Pancreas (tissue), 10 donors: ENCODE data around the gene PPDPF. TPM values are rescaled to one million over a fixed set of nuclear protein-coding genes. Genes with fewer than 3 reads are reported as not detected.

Source experiments
- ATAC-seq, 4 donors: fragments of 200-7000 bp; cut with Tn5 transposase; one replicate each; pipeline versions ENCODE4 v1.8.0 to v1.9.1; 2020; ENCODE audit warnings: mild to moderate bottlenecking in 4 of 4, moderate library complexity in 4 of 4
- DNase-seq, 6 donors: peaks; one replicate each; pipeline ENCODE4 v3.0.0-alpha.2; 2020
- FAIRE-seq: peaks from 2 replicates; lab custom pipeline; 2012; peaks lifted over from hg19 to GRCh38; lab: Jason Lieb, UNC
- H3K27ac ChIP-seq, 4 donors: fragments of 200-600 bp; sonication (generic); 1 replicate in 3 of 4; 2 replicates in 1 of 4; pipeline versions ENCODE4 v1.5.0 to v1.8.0; 2020
- H3K27me3 ChIP-seq, 4 donors: fragments of 200-600 bp; one replicate each; pipeline ENCODE4 v1.8.0; 2021
- H3K36me3 ChIP-seq, 3 donors: fragments of 200-600 bp; sonication (generic) in 1 of 3; one replicate each; pipeline versions ENCODE4 v1.5.0 to v1.8.0; 2020 to 2021
- H3K4me1 ChIP-seq, 3 donors: fragments of 200-600 bp; one replicate each; pipeline ENCODE4 v1.8.0; 2021
- H3K4me3 ChIP-seq, 4 donors: fragments of 200-600 bp; sonication (generic) in 2 of 4; one replicate each; pipeline versions ENCODE4 v1.5.0 to v1.8.0; 2020 to 2021
- H3K9me3 ChIP-seq, 4 donors: fragments of 200-600 bp; one replicate each; pipeline ENCODE4 v1.8.0; 2021
- CTCF ChIP-seq, 4 donors: fragments of 200-600 bp; sonication (generic) in 3 of 4; IDR thresholded peaks; one replicate each; pipeline versions ENCODE4 v1.5.0 to v1.8.0; 2021; ENCODE audit warnings: antibody characterized with exemption in 4 of 4
- WGBS, 2 donors: extraction: QIAGEN DNeasy Blood & Tissue Kit; methylation state at CpG; one replicate each; pipeline ENCODE4 v1.1.7; 2013; 5-methylcytosine and 5-hydroxymethylcytosine counted together
- intact Hi-C, 3 donors: fragments of 100-400 bp; cut with DNase I; formaldehyde crosslinking; loops; one replicate each; pipeline versions ENCODE4 v1.11.1 to v1.14.2; 2022
- polyA plus RNA-seq, 2 donors: library from polyadenylated mRNA; stranded (reverse); fragments of 200-250 nt; gene quantifications; one replicate each; pipeline ENCODE4 v1.2.3, GENCODE V29; 2013
- total RNA-seq, 6 donors: library from RNA; stranded (reverse); fragmentation: NEBNext Ultra II Directional in 4 of 6; extraction: Animal tissue kit (Norgen Biotek cat#: 25700) in 4 of 6; gene quantifications; one replicate each; pipeline versions ENCODE4 v1.2.1 to v1.2.4, GENCODE V29; 2021 to 2023
- donor health status: healthy with polysubstance abuse.
- donor health status: DM: no; HTN: no; CAD: no; lungs with moderate emphysema.
- donor health status: DM: no; HTN: no; CAD: no.
- donor health status: control.
- donor health status: control.
- donor health status: Bipolar disorder and iron deficiency.
- donor health status: DM: yes; HTN: yes; CAD: no.
- donor health status: DM: no; HTN: no; CAD: no.
- donor health status: DM: no; HTN: no; CAD: no.
- donor health status: DM: yes; HTN: yes; CAD: no.

Gene PPDPF
- total and polyA plus RNA-seq, 8 donors = 77.7 to 224 (median 155) TPM

- intact Hi-C loops = no loop called here
- FAIRE-seq = no peak
- H3K4me3 ChIP-seq = no peak overlapping the region
- H3K36me3 ChIP-seq = no peaks in the 10 kb centered on the region
- H3K4me1 ChIP-seq = no peaks in the 10 kb centered on the region
- no peak overlapping the region for H3K27ac ChIP-seq
- no peak for TF ChIP-seq CTCF (IDR thresholded peaks at IDR 0.05)
- peak in 2 of 6 donors; percentile 5 to 43 for DNase-seq
- 46 to 58% methylated on average over 4 of the region's 4 CpGs for WGBS, 2 donors
- no peaks in the 10 kb centered on the region for H3K9me3 ChIP-seq
- H3K27me3 ChIP-seq = no peaks in the 10 kb centered on the region
- no peak for ATAC-seq
Measured at GRCh38 chr20:63491078-63491477, 29.5 kb upstream of the PPDPF start.

- Histone ChIP-seq H3K27ac (no peak overlapping the region), H3K27me3 (no peaks in the 10 kb centered on the region), H3K36me3 (no peaks in the 10 kb centered on the region), H3K9me3 (no peaks in the 10 kb centered on the region), H3K4me3 (no peak overlapping the region), H3K4me1 (peaks cover 0 to 3% (median 0%) of the 10 kb centered on the region in 3 donors)
- ATAC-seq = no peak
- intact Hi-C loops = no loop called here
- 44 to 55% methylated on average over 4 of the region's 4 CpGs for WGBS, 2 donors
- no peak for FAIRE-seq
- no peak for TF ChIP-seq CTCF (IDR thresholded peaks at IDR 0.05)
- no peak for DNase-seq
Measured at GRCh38 chr20:63491635-63492230, 28.8 kb upstream of the PPDPF start.

- Histone ChIP-seq H3K27ac (no peak overlapping the region), H3K36me3 (no peaks in the 10 kb centered on the region), H3K9me3 (no peaks in the 10 kb centered on the region), H3K4me1 (peaks cover 0 to 3% (median 0%) of the 10 kb centered on the region in 3 donors), H3K27me3 (no peaks in the 10 kb centered on the region), H3K4me3 (no peak overlapping the region)
- 70 to 90% methylated on average over 2 of the region's 2 CpGs for WGBS, 2 donors
- FAIRE-seq (no peak), ATAC-seq (no peak), DNase-seq (no peak)
- intact Hi-C loops = no loop called here
- no peak for TF ChIP-seq CTCF (IDR thresholded peaks at IDR 0.05)
Measured at GRCh38 chr20:63492518-63492917, 28.0 kb upstream of the PPDPF start.

- Histone ChIP-seq H3K27me3 (no peaks in the 10 kb centered on the region), H3K27ac (no peak overlapping the region), H3K4me3 (no peak overlapping the region), H3K4me1 (peaks cover 0 to 3% (median 0%) of the 10 kb centered on the region in 3 donors), H3K36me3 (no peaks in the 10 kb centered on the region), H3K9me3 (no peaks in the 10 kb centered on the region)
- FAIRE-seq (no peak), ATAC-seq (no peak), DNase-seq (peak in 1 of 6 donors; percentile 22)
- intact Hi-C loops = no loop called here
- TF ChIP-seq CTCF (IDR thresholded peaks at IDR 0.05) = no peak
- 79 to 88% methylated on average over 14 of the region's 14 CpGs for WGBS, 2 donors
Measured at GRCh38 chr20:63492982-63493381, 27.6 kb upstream of the PPDPF start.

- peak in 3 of 6 donors; percentile 28 to 74 (median 51) for DNase-seq
- H3K36me3 ChIP-seq = no peaks in the 10 kb centered on the region
- no peaks in the 10 kb centered on the region for H3K27me3 ChIP-seq
- no peak for FAIRE-seq
- no peaks in the 10 kb centered on the region for H3K9me3 ChIP-seq
- intact Hi-C loops = no loop called here
- H3K4me1 ChIP-seq = peaks cover 0 to 3% (median 0%) of the 10 kb centered on the region in 3 donors
- no peak overlapping the region for H3K4me3 ChIP-seq
- 50 to 62% methylated on average over 13 of the region's 13 CpGs for WGBS, 2 donors
- TF ChIP-seq CTCF (IDR thresholded peaks at IDR 0.05) = no peak
- no peak for ATAC-seq
- H3K27ac ChIP-seq = no peak overlapping the region
Measured at GRCh38 chr20:63493563-63494020, 27.0 kb upstream of the PPDPF start.
